Measurements from ENCODE around the gene NDFIP1.

DNA sequence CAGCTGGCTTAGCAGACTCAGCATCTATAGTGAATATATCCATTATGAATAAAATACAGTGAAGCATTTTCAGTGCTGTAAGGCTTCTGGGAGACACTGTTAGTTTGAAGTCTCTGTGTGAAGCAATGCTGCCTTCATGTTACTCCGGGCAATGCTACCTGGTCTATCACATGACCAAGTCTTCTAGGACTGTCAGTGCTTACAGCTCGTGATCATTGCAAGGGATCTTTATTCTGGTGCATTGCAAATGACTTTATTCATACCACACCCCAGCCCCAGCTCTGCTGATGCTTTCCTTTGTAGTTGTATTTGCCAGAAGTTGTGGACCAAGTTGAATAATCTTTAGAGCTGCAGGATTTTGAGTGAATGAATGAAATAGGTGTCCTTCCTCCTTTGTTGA lies 21.9 kb upstream of the NDFIP1 start:
- TF ChIP-seq, protein P1, sequence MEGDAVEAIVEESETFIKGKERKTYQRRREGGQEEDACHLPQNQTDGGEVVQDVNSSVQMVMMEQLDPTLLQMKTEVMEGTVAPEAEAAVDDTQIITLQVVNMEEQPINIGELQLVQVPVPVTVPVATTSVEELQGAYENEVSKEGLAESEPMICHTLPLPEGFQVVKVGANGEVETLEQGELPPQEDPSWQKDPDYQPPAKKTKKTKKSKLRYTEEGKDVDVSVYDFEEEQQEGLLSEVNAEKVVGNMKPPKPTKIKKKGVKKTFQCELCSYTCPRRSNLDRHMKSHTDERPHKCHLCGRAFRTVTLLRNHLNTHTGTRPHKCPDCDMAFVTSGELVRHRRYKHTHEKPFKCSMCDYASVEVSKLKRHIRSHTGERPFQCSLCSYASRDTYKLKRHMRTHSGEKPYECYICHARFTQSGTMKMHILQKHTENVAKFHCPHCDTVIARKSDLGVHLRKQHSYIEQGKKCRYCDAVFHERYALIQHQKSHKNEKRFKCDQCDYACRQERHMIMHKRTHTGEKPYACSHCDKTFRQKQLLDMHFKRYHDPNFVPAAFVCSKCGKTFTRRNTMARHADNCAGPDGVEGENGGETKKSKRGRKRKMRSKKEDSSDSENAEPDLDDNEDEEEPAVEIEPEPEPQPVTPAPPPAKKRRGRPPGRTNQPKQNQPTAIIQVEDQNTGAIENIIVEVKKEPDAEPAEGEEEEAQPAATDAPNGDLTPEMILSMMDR (IDR thresholded peaks at IDR 0.05; ENCODE audit: low read depth, low read length) = no peak
- TF ChIP-seq POLR2A (IDR thresholded peaks at IDR 0.05; ENCODE audit: extremely low read depth, insufficient read length) (no peak), MYC (IDR thresholded peaks at IDR 0.05; ENCODE audit: low read depth, low read length) (no peak)
- TF ChIP-seq, protein P2, sequence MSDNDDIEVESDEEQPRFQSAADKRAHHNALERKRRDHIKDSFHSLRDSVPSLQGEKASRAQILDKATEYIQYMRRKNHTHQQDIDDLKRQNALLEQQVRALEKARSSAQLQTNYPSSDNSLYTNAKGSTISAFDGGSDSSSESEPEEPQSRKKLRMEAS (IDR thresholded peaks at IDR 0.05; ENCODE audit: low read depth, low read length) = no peak

Measured in NB4 (cell line).